ENCODE results near the gene CCL20.

DNA sequence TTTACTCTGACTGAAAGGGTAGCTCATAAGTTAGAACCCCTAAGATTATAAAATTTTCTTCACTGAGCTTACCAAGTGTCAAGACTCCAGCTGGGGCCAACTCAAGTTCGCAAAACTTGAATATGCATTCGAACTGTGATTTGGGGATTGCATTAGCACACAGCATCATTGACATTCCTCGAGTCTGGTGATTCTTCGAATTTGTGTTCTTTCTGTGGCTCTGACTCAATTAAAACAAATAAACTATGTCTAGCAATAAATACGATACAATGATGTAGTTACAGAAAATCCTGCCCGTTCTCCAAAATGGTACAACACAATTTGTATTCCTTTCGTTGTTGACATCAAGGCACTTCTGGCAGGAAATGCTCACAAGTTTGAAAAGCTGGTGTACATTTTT, 11.1 kb downstream of the CCL20 start:
- TF ChIP-seq CTCF (IDR thresholded peaks at IDR 0.05) = no peak
- no peak for TF ChIP-seq POLR2AphosphoS5 (IDR thresholded peaks at IDR 0.05)
- TF ChIP-seq EP300 (IDR thresholded peaks at IDR 0.05) = no peak
